H9 (cell line): ENCODE data around the gene SPATA2L. TPM values are rescaled to one million over a fixed set of nuclear protein-coding genes. Genes with fewer than 3 reads are reported as not detected.

Experiments
- DNase-seq: peaks from one replicate; pipeline ENCODE4 v3.0.0-alpha.2; 2017
- H2AFZ ChIP-seq: one replicate; pipeline ENCODE4 v1.6.1; 2013; ENCODE audit warnings: mild to moderate bottlenecking, low read length, control low read depth, moderate library complexity
- H2AK5ac ChIP-seq: 2 replicates; pipeline ENCODE4 v1.6.1; 2013; ENCODE audit warnings: low read length, control low read depth, mixed read lengths; ENCODE audit not compliant: insufficient read length
- H2BK120ac ChIP-seq: one replicate; pipeline ENCODE4 v1.6.1; 2013; ENCODE audit warnings: low read depth, mild to moderate bottlenecking, low read length, control low read depth, inconsistent platforms; ENCODE audit not compliant: poor library complexity, severe bottlenecking
- H2BK12ac ChIP-seq: 2 replicates; pipeline ENCODE4 v1.6.1; 2013; ENCODE audit warnings: low read length, control low read depth, mixed read lengths, low read depth; ENCODE audit not compliant: insufficient read length
- H2BK15ac ChIP-seq: 2 replicates; pipeline ENCODE4 v1.6.1; 2013; ENCODE audit warnings: low read depth, low read length, control low read depth
- H2BK20ac ChIP-seq: one replicate; pipeline ENCODE4 v1.6.1; 2013; ENCODE audit warnings: low read depth, mild to moderate bottlenecking, low read length, control low read depth, inconsistent platforms; ENCODE audit not compliant: poor library complexity, severe bottlenecking
- H2BK5ac ChIP-seq: 2 replicates; pipeline ENCODE4 v1.6.1; 2013; ENCODE audit warnings: low read length, control low read depth, mixed read lengths; ENCODE audit not compliant: insufficient read length
- H3K14ac ChIP-seq: 2 replicates; pipeline ENCODE4 v1.6.1; 2013; ENCODE audit warnings: low read length, control low read depth; ENCODE audit not compliant: insufficient read depth
- H3K18ac ChIP-seq: 2 replicates; pipeline ENCODE4 v1.6.1; 2013; ENCODE audit warnings: low read depth, mild to moderate bottlenecking, mixed read lengths, low read length, control low read depth; ENCODE audit not compliant: insufficient read length
- H3K23ac ChIP-seq: 2 replicates; pipeline ENCODE4 v1.6.1; 2013; ENCODE audit warnings: low read length, control low read depth, mixed read lengths, low read depth; ENCODE audit not compliant: insufficient read length
- H3K23me2 ChIP-seq: 2 replicates; pipeline ENCODE4 v1.6.1; 2013; ENCODE audit warnings: low read depth, mild to moderate bottlenecking, mixed read lengths, low read length, control low read depth; ENCODE audit not compliant: insufficient read length, poor library complexity, severe bottlenecking
- H3K27ac ChIP-seq: 2 replicates; pipeline ENCODE4 v1.5.1; 2013; ENCODE audit warnings: low read length, control low read depth, mixed read lengths, low read depth; ENCODE audit not compliant: insufficient read length
- H3K27me3 ChIP-seq: 2 replicates; pipeline ENCODE4 v1.6.1; 2013; ENCODE audit warnings: low read length, control low read depth, inconsistent platforms; ENCODE audit not compliant: insufficient read depth
- H3K4ac ChIP-seq: 2 replicates; pipeline ENCODE4 v1.6.1; 2013; ENCODE audit warnings: low read depth, mild to moderate bottlenecking, control low read depth, inconsistent platforms, low read length, moderate library complexity
- H3K4me1 ChIP-seq: 2 replicates; pipeline ENCODE4 v1.6.1; 2013; ENCODE audit warnings: low read length, control low read depth, inconsistent platforms; ENCODE audit not compliant: insufficient read depth
- H3K4me2 ChIP-seq: 2 replicates; pipeline ENCODE4 v1.6.1; 2013; ENCODE audit warnings: low read length, control low read depth, mixed read lengths; ENCODE audit not compliant: insufficient read length, insufficient read depth
- H3K56ac ChIP-seq: 2 replicates; pipeline ENCODE4 v1.6.1; 2013; ENCODE audit warnings: low read depth, mild to moderate bottlenecking, mixed read lengths, low read length, control low read depth; ENCODE audit not compliant: insufficient read length
- H3K79me1 ChIP-seq: 2 replicates; pipeline ENCODE4 v1.6.1; 2013; ENCODE audit warnings: low read depth, mild to moderate bottlenecking, moderate library complexity, low read length, control low read depth, inconsistent platforms; ENCODE audit not compliant: insufficient read depth, poor library complexity, severe bottlenecking
- H3K79me2 ChIP-seq: 2 replicates; pipeline ENCODE4 v1.6.1; 2013; ENCODE audit warnings: low read length, control low read depth, inconsistent platforms; ENCODE audit not compliant: insufficient read depth
- H3K9ac ChIP-seq: 2 replicates; pipeline ENCODE4 v1.6.1; 2013; ENCODE audit warnings: low read length, control low read depth, mixed read lengths; ENCODE audit not compliant: insufficient read length; ENCODE audit errors: extremely low read depth
- H3K9me3 ChIP-seq: one replicate; pipeline ENCODE4 v1.6.1; 2013; ENCODE audit warnings: low read depth, low read length, inconsistent platforms; ENCODE audit not compliant: control insufficient read depth
- H3T11ph ChIP-seq: one replicate; pipeline ENCODE4 v1.6.1; 2013; ENCODE audit warnings: mild to moderate bottlenecking, low read length, control low read depth, inconsistent platforms
- H4K20me1 ChIP-seq: one replicate; pipeline ENCODE4 v1.6.1; 2013; ENCODE audit not compliant: control insufficient read depth, insufficient read length, insufficient read depth
- H4K5ac ChIP-seq: 2 replicates; pipeline ENCODE4 v1.6.1; 2013; ENCODE audit warnings: low read depth, mild to moderate bottlenecking, mixed read lengths, low read length, control low read depth; ENCODE audit not compliant: insufficient read length
- H4K8ac ChIP-seq: replicated peaks from 2 replicates; pipeline ENCODE4 v1.6.1; 2013; ENCODE audit warnings: low read length, control low read depth, mixed read lengths, low read depth; ENCODE audit not compliant: insufficient read length
- H4K91ac ChIP-seq: 2 replicates; pipeline ENCODE4 v1.6.1; 2013; ENCODE audit warnings: low read depth, mild to moderate bottlenecking, moderate library complexity, mixed read lengths, low read length, control low read depth; ENCODE audit not compliant: insufficient read length
- H3K27ac Mint-ChIP-seq, 3 experiments: 2 replicates in 2 of 3; 3 replicates in 1 of 3; pipeline ENCODE4 v1.8.0; 2020 to 2021; ENCODE audit warnings: mixed read lengths in 3 of 3, mild to moderate bottlenecking in 1 of 3, moderate library complexity in 1 of 3
- H3K27me3 Mint-ChIP-seq: 2 replicates; pipeline ENCODE4 v1.8.0; 2021; ENCODE audit warnings: low read depth, mild to moderate bottlenecking, moderate library complexity, mixed read lengths
- H3K36me3 Mint-ChIP-seq, 3 experiments: 2 replicates in 2 of 3; 3 replicates in 1 of 3; pipeline ENCODE4 v1.8.0; 2020 to 2021; ENCODE audit warnings: low read depth in 3 of 3, mixed read lengths in 3 of 3; ENCODE audit not compliant: insufficient read depth in 1 of 3
- H3K4me1 Mint-ChIP-seq, 2 experiments: 2 replicates each; pipeline ENCODE4 v1.8.0; 2020; ENCODE audit warnings: mixed read lengths in 2 of 2
- H3K4me3 Mint-ChIP-seq, 2 experiments: 2 replicates in 1 of 2; 3 replicates in 1 of 2; pipeline ENCODE4 v1.8.0; 2020 to 2021; ENCODE audit warnings: mild to moderate bottlenecking in 2 of 2, mixed read lengths in 2 of 2, moderate library complexity in 1 of 2
- H3K9me3 Mint-ChIP-seq, 2 experiments: 2 replicates in 1 of 2; 3 replicates in 1 of 2; pipeline ENCODE4 v1.8.0; 2020; ENCODE audit warnings: mild to moderate bottlenecking in 2 of 2, mixed read lengths in 2 of 2, moderate library complexity in 1 of 2
- WGBS: extraction: QIAGEN DNeasy Blood & Tissue Kit; methylation state at CpG from one replicate; pipeline ENCODE4 v1.1.7; 2013; ENCODE audit warnings: missing lambda C conversion rate, low lambda C conversion rate, mixed read lengths; ENCODE audit not compliant: insufficient read length; ENCODE audit errors: extremely low coverage; 5-methylcytosine and 5-hydroxymethylcytosine counted together
- total RNA-seq: library from RNA; stranded (reverse); gene quantifications from 2 replicates; pipeline ENCODE4 v1.2.1, GENCODE V29; 2021
- TF ChIP-seq, protein P1 (sequence below): fragments of 200-600 bp; sonication (generic); conservative IDR thresholded peaks from 3 replicates; pipeline ENCODE4 v1.8.0; 2021; ENCODE audit warnings: antibody characterized with exemption, mild to moderate bottlenecking

SPATA2L gene
- total RNA-seq, 1 experiment from 2014 or later, result 27.1 TPM

DNA sequence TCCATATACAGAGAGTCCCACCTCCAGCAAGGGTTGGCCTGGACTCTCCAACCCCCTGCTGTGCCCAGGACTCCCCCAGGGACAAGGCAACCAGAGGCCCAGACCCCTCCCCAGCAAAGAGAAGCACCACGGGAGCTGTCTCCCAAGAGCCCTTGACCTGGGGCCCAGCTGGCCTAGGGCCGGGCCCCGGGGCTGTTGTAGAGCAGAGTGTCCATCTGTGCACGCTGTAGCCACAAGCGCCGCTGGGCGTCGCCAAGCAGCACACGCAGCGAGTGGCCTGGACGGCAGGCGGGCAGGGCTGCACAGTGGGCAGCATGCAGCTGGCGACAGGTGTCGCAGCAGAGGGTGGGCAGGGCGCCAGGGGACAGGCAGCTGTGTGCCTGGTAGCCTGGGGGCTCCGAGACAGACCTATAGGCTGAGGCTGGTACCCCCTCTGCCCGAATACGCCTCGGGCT lies 4.3 kb downstream of the SPATA2L start:
- H2BK20ac ChIP-seq, result no peak overlapping the region
- H4K20me1 ChIP-seq, result no peaks in the 10 kb centered on the region
- no peak overlapping the region for H3K27ac ChIP-seq
- no peak overlapping the region for H3K14ac ChIP-seq
- WGBS, result no CpG with 5 or more reads among the region's 19 CpGs
- H4K91ac ChIP-seq, result no peak overlapping the region
- no peak overlapping the region for H2AK5ac ChIP-seq
- no peak overlapping the region for H3K23ac ChIP-seq
- no peak overlapping the region for H3K27ac Mint-ChIP-seq
- peaks cover 5 to 8% of the 10 kb centered on the region in 2 experiments for H3K4me1 Mint-ChIP-seq
- H2BK5ac ChIP-seq, result no peak overlapping the region
- no peak overlapping the region for H3T11ph ChIP-seq
- no peaks in the 10 kb centered on the region for H3K4me1 ChIP-seq
- no peak overlapping the region for H3K4me2 ChIP-seq
- no peaks in the 10 kb centered on the region for H3K79me2 ChIP-seq
- H3K27me3 Mint-ChIP-seq, result peaks cover 2% of the 10 kb centered on the region; the same call in 1 of the 2 replicates
- no peak overlapping the region for H4K5ac ChIP-seq
- no peak for DNase-seq
- no peak overlapping the region for H2BK120ac ChIP-seq
- H3K9me3 ChIP-seq, result no peaks in the 10 kb centered on the region
- no peak overlapping the region for H3K9ac ChIP-seq
- H2BK15ac ChIP-seq, result no peak overlapping the region
- H3K4me3 Mint-ChIP-seq, result no peak overlapping the region
- no peak overlapping the region for H2BK12ac ChIP-seq
- TF ChIP-seq, protein P1, sequence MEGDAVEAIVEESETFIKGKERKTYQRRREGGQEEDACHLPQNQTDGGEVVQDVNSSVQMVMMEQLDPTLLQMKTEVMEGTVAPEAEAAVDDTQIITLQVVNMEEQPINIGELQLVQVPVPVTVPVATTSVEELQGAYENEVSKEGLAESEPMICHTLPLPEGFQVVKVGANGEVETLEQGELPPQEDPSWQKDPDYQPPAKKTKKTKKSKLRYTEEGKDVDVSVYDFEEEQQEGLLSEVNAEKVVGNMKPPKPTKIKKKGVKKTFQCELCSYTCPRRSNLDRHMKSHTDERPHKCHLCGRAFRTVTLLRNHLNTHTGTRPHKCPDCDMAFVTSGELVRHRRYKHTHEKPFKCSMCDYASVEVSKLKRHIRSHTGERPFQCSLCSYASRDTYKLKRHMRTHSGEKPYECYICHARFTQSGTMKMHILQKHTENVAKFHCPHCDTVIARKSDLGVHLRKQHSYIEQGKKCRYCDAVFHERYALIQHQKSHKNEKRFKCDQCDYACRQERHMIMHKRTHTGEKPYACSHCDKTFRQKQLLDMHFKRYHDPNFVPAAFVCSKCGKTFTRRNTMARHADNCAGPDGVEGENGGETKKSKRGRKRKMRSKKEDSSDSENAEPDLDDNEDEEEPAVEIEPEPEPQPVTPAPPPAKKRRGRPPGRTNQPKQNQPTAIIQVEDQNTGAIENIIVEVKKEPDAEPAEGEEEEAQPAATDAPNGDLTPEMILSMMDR, result no peak
- H3K4ac ChIP-seq, result no peak overlapping the region
- H3K79me1 ChIP-seq, result no peaks in the 10 kb centered on the region
- no peak overlapping the region for H3K18ac ChIP-seq
- H4K8ac ChIP-seq, result no peak overlapping the region
- peaks cover 19 to 48% (median 38%) of the 10 kb centered on the region in 3 experiments for H3K36me3 Mint-ChIP-seq
- H3K23me2 ChIP-seq, result peaks cover 11% of the 10 kb centered on the region
- H2AFZ ChIP-seq, result no peak overlapping the region
- no peaks in the 10 kb centered on the region for H3K27me3 ChIP-seq
- H3K56ac ChIP-seq, result no peak overlapping the region
- H3K9me3 Mint-ChIP-seq, result no peaks in the 10 kb centered on the region; a peak in 1 of 5 replicates
